ENCODE measurements around the gene SUSD2. TPM values are rescaled to one million over a fixed set of nuclear protein-coding genes. Genes with fewer than 3 reads are reported as not detected.
"Not testable (repeated sequence)": the region's sequence is repeated elsewhere in the genome, so short reads cannot be mapped to it uniquely, and the experiment has no call there.

Gene SUSD2
- total RNA-seq, 1 donor from 2014 or later = 1.4 TPM

DNA sequence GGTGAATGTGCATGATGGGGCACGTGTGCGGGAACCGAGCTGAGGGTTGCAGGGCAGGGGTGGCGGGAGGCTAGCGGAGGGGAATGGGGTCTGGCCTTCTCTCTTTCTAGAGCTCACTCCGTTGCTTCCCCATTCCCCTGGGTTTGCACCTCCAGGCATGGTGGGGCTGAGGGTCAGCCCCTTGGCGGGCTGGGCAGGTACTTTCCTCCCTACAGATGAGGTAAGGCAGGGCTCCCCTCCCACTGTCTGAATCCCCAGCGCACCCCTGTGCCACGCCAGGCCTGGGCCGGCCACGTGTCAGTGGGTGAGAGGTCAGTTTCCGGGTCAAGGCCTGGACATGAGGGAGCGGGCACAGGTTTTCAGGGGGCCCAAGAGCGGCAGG lies 8.9 kb downstream of the SUSD2 start:
- no peak for ATAC-seq

DNA sequence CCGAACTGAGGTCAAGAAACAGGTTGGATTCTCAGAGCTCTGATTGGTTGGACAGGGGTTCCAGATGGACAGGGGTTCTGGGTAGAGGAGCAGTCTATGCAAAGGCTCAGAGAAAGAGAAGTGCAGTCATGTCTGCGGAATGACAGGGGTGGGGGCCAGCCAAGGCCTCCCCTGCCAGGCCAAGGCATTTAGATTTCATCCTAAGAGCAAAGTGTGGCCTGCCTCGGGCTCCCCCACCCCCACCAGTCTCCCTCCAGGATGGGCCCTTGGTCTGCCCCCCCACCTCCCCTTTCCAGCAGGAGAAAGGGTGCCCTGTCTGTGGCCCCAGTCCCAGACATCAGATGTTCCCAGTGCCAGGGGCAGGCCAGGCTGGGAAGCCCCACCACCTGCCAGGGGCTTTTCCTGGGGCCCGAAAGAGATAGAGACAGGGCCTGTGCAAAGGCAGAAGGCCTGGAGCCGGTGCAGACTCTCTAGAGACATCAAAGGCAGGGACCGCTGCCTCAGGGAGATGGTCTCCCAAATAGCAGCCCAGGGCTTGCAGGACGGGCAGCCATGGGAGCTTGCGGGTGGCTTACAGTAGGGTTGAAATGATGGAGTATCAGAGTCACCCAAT lies 9.4 kb downstream of the SUSD2 start:
- ATAC-seq = no peak

DNA sequence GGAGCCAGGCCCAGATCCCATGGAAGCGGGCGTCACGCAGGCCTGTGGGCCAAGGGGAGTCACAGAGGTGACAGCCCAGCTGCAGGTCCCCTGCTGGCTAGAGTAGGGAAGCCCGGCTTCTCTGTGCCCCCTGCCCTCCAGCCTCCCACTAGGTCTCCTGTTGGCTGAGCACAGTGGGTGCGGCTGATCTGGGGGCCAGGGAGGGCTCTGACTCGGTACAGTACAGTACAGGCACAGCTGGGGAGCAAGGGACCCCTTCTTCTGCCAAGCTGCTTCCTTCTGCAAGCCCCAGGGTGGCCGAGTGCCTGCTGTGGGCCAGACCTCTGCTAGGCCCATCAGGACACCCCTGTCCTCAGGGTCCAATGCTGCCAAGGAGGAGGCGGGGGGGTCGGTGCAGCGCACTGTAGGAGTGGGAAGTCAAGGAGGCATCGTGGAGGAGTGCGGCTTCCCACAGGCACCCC lies 10.1 kb downstream of the SUSD2 start:
- ATAC-seq = no peak

DNA sequence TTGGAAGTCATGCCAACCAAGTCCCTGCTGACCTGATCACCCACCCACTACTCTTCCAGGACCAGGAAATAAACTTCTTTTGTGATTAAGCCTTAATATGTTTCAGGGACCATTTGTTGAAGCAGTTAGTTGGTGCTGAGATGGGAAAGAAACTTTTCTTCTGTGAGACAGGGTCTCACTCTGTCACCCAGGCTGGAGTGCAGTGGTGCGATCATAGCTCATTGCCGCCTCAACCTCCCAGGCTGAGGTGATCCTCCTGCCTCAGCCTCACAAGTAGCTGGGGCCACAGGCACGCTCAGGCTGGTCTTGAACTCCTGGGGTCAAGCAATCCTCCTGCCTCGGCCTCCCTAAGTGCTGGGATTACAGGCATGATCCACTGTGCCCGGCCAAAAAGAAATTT lies 10.6 kb downstream of the SUSD2 start:
- no peak for ATAC-seq

DNA sequence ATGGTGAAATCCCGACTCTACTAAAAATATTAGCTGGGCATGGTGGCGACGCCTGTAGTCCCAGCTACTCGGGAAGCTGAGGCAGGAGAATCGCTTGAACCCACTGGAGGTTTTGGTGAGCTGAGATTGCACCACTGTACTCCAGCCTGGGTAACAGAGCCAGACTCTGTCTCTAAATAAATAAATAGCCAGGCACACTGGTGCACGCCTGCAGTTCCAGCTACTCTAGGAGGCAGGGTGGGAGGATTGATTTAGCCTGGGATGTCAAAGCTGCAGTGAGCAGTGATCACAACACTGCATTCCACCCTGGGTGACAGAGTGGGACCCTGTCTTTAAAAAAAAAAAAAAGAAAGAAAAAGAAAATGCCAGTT lies 17.4 kb downstream of the SUSD2 start:
- no peak for ATAC-seq

DNA sequence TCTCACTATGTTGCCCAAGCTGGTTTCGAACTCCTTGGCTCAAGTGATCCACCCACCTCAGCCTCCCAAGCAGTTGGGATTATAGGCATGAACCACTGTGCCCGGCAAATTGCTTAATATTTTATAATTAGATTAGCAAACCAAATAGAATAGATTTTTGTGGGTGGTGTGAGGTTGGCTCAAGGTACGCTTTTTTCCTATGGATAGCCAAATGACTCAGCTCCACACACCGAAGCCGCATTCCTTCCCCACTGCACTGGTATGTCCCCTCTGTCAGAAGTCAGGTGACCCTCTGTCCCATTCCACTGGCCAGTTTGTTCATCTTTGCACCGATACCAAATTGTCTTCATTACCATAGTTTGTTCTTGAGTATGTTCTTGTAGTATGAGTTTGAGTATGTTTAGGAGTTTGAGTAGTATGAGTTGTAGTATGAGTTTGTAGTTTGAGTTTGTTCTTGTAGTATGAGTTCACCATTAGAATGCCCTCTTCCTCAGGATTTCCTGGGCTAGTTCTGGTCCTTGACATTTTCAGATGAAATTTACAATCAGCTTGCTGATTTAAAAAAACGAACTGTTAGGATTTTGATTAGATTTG lies 19.4 kb downstream of the SUSD2 start:
- ATAC-seq = peak; percentile 31

DNA sequence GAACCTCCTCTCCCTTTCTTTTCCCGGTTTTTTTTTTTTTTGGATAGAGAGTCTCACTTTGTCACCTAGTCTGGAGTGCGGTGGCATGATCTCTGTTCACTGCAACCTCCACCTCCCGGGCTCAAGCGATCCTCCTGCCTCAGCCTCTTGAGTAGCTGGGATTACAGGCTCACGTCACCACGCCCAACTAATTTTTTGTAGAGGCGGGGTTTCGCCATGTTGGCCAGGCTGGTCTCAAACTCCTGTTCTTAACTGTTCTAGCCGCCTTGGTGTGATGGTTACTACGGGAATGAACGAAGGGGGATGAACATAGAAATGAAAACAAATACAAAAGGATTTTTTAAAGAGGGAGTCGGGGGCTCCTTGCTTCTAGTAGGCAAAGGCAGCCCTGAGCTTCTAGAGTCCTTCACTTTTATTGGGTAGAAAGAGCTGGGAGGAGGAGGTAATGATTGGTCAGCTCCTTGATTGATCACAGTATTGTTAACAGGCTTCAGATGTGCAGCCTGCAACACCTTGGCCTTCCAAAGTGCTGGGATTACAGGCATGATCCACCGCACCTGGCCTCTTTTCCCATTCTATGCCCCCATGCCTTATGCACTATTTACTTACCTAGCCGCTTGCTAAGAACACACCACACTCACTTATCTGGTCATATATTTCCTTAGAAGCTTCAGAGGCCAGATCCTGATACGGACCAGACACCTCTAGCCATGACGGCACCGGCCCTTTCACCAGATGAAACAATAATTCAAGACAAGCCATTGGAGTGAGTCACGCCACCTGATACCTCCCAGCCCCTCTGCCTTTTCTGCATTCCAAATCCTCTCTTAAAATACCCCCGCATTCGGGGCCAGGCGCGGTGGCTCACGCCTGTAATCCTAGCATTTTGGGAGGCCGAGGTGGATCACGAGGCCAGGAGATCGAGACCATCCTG lies 20.7 kb downstream of the SUSD2 start:
- ATAC-seq = no peak

DNA sequence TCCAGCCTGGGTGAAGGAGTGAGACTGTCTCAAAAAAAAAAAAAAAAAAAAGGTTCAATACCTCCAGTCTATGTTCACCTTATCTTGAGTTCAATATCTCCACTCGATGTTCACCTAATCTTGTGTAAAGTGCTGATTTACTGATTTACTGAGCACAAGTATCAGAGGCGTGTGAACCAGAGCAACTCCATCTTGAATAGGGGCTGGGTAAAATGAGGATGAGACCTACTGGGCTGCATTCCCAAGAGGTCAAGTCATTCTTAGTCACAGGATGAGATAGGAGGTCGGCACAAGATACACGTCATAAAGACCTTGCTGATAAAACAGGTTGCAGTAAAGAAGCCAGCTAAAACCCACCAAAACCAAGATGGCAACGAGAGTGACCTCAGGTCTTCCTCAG lies 22.6 kb downstream of the SUSD2 start:
- ATAC-seq = not testable (repeated sequence)

DNA sequence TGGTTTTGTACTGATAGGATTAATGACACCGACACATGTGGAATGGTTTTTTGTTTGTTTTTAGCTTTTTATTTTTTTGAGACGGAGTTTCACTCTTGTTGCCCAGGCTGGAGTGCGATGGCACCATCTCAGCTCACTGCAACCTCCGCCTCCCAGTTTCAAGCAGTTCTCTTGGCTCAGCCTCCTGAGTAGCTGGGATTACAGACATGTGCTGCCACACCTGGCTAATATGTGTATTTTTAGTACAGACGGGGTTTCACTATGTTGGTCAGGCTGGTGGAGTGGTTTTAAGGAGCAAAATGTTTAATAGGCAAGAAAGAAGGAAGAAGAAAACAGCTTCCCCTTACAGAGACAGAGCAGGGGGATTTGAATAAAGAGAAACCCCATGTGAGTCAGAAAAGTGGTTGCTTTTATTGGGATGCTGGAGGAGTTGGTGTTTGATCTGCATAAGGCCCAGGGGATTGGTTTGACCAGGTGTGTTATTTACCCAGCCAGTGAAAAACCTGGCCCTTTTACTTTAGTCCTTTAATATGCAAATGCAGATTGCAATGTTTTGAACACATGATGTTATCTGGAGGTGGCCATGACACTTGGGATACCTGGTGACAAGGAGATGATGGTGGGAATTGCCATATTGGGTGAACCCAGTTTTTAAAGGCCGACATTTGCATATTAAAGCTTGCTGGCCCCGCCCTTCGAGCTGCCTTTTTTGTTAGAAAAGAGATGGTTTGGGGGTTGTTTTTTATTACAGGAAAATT lies 24.3 kb downstream of the SUSD2 start:
- no peak for ATAC-seq

DNA sequence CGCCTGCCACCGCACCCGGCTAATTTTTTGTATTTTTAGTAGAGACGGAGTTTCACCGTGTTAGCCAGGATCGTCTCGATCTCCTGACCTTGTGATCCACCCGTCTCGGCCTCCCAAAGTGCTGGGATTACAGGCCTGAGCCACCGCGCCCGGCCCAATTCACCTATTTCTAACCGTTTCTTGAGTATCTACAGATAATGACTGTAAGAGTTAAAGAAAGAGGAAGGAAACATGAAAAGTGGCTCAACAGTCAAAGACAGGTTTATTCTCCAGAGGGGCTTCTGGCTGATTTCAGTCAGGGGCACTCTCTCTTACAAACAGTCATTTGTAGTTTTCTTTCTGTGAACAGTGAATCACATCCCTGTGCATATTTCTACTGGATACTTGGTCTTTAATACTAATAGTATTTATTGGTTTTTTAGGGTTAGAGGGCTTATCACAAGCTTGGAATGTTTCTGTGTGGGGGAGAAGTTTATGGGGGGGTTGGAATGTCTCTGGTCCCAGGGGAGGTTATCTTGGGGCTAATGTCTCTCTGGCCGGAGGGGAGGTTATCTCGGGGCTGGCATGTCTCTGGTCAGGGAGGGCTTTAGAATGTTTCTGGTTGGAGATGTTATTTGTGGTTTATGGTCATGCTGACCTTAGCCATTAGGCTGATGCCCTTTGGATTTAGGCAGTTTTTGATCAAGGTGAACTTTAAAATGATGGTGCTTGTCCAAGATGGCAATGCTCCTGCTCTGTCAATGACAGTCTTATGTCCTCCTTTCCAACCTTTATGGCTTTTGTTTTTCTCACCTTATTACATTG lies 25.4 kb downstream of the SUSD2 start:
- not testable (repeated sequence) for ATAC-seq

DNA sequence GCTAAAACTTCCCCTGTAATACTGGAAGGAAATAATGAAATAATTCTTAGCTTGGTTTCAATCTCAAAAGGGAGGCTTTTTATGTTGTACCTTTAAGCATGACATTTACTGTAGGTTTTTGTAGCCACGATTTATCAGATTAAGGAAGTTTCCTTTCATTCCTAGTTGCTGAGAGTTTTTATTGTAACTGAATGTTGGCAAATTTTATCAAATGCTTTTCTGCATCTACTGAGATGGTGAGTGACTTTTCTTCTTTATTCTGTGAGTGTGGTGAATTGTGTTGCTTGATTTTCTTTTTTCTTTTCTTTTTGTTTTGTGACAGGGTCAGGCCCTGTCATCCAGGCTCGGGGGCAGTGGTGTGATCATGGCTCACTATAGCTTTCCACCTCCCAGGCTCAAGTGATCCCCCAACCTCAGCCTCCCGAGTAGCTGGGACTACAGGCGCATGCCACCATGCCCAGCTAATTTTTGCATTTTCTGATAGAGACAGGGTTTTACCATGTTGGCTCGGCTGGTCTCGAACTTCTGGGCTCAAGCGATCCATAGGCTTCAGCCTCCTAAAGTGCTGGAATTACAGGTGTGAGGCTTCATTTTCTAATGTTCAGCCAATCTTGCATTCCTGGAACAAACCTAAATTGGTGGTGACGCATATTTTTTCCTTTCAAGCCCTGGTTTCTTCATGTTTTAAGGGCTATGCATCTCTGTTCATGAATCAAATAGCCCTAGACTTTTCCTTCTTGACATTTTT lies 26.2 kb downstream of the SUSD2 start:
- peak; percentile 11 for ATAC-seq

DNA sequence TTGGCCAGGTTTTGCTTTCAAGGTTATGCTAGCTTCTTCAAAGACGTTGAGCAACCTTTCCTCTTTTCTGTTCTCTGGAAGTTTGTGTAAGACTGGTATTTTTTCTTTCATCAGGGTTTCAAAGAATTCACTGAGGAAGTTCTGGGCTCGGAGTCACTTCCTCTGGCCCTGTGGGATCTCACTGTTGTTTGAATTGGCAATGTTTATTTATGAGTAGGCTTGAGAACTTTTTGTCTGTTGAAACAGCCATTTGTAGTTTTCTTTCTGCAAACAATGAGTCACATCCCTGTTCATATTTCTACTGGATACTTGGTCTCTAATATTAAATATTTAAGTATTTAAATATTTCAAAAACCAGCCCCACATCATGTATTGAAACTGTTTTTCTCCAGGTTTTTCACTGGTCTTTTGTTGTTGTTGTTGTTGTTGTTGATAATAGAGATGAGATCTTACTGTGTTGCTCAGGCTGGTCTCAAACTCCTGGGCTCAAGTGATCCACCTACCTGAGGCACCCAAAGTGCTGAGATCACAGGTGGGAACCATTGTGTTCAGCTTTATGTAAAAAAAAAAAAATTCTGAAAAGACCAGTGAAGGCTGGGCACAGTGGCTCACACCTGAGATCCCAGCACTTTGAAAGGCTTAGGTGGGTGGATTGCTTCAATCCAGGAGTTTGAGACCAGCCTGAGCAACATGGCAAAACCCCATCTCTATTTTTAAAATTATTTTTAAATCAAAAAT lies 26.9 kb downstream of the SUSD2 start:
- ATAC-seq = peak; percentile 88

DNA sequence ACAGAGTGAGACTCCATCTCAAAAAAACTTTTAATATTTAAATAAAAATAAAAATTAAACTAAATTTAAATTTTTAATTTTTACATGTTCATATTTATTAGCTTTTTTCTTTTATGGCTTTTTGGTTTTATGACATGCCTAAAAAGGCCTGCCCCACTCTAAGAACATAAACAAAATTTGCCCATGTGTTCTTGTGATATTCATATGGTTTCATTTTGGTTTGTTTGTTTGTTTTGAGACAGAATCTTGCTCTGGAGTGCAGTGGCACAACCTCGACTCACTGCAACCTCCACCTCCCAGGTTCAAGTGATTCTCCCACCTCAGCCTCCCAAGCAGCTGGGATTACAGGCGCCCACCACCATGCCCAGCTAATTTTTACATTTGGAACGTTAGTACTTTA lies 27.7 kb downstream of the SUSD2 start:
- ATAC-seq = no peak

DNA sequence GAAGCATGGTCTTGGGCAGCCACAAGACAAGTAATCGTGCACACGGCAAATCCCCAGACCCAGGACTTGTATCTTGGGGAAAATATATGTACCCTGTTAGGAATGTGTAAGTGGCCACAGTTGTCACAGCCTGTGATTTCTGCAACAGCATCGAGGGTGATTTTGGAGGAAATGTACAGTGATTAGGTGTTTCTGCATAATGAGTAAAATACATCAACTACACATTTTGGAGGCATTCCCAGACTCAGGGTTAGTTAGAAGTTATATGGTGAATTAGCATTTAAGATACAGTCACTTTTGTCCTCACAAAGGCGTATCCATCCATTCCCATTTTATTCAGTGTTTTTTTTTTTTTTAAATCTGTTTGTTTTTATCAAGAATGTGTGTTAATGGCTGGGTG lies 28.4 kb downstream of the SUSD2 start:
- ATAC-seq = no peak

DNA sequence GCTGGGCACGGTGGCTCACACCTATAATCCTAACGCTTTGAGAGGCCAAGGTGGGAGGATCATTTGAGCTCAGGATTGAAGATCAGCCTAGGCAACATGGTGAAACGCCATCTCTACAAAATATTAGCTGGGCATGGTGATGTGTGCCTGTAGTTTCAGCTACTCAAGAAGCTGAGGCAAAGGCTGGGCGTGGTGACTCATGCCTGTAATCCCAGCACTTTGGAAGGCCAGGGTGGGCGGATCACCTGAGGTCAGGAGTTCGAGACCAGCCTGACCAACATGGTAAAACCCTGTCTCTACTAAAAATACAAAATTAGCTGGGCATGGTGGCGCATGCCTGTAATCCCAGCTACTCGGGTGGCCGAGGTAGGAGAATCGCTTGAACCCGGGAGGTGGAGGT lies 29.1 kb downstream of the SUSD2 start:
- ATAC-seq = not testable (repeated sequence)

DNA sequence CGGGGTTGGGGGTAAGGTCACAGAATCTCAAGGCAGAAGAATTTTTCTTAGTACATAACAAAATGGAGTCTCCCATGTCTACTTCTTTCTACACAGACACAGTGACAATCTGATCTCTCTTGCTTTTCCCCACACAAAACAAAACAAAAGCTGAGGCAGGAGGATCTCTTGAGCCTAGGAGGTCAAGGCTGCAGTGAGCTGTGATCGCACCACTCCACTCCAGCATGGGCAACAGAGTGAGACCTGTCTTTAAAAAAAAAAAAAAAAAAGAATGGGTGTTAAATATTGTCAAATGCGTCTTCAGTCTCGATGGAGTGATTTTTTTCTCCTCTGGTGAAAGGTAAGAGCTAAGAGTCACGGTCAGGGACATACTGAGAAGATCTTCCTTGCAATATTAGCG lies 30.4 kb downstream of the SUSD2 start:
- not testable (repeated sequence) for ATAC-seq

DNA sequence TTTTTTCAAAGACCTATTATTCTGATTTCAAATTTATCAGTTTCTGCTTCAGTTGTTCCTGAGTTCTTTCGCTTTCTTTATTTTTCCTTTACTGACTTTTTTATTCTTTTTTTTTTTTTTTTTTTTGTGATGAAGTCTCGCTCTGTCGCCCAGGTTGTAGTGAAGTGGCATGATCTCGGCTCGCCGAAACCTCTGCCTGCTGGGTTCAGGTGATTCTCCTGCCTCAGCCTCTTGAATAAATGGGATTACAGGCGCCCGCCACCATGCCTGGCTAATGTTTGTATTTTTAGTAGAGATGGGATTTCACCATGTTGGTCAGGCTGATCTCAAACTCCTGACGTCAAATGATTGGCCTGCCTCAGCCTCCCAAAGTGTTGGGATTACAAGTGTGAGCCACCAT lies 31.8 kb downstream of the SUSD2 start:
- not testable (repeated sequence) for ATAC-seq

DNA sequence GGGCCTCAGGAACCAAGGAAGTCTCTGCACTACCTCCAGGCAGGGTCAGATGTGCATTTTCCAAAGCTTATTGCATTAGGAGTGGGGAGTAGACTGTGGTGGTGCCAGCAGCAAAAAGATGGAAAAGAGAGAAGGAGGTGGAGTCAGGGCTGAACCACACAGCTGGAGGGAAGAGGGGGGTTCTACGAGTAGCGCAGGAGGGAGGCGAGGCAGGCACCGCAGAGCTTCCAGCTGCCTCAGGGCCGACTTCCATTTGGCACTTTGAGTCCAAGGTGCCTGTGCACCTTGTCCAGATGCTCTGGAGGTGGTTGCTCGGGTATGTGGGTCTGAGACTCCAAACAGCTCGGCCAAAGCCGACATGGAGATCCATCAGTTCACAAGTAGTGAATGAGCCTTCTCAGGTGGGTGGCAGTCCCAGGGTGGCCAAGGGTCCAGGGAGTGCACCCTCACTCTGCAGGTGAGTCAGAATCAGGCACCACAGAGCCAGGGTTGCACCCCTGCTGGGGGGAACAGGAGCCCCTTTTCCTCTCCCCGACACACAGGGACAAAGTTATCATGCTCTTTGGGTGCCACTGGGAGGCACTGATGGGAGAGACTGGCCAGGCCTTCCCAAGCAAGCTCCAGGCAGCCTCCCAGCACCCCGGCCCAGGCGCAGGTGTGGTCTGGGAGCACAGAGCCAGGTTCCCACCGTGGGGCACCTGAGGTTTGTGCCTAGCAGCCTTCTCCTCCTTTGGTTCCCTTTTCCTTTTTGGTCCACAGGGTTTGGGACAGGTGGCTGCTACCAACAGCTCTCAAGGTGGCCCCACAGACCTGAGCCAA lies 33.4 kb downstream of the SUSD2 start:
- ATAC-seq = peak; percentile 30

DNA sequence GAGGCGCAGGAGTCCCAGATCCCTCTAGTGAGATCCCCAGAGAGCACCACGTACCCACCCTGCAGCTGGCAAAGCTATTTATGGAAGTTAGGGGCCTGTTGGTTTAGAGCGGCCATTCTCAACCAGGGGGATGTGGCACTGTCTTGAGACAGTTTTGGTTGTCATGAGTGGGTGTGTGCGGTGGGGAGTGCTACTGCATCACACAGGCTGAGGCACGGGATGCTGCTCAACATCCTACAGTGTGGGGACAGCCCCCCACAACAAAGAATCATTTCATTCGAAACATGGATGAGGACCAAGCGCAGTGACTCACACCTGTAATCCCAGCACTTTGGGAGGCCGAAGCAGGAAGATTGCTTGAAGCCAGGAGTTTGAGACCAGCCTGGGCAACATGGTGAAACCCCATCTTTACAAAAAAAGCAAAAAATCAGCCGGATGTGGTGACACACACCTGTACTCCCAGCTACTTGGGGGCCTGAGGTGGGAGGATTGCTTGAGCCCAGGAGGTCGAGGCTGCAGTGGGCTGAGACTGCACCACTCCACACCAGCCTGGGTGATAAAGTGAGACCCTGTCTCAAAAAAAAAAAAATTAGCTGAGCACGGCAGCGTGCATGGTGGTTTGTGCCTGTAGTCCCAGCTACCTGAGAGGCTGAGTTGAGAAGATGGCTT lies 35.4 kb downstream of the SUSD2 start:
- ATAC-seq = no peak
